HUES6 (cell line): ENCODE data around the gene STMN3.

ENCODE experiments used
- H3K27ac ChIP-seq: 2 replicates; pipeline ENCODE4 v1.7.0; 2013; ENCODE audit warnings: low read depth, mild to moderate bottlenecking, low read length, inconsistent platforms
- H3K27me3 ChIP-seq: 2 replicates; pipeline ENCODE4 v1.6.1; 2013; ENCODE audit warnings: low read length; ENCODE audit not compliant: control insufficient read depth, insufficient read depth
- H3K36me3 ChIP-seq: 2 replicates; pipeline ENCODE4 v1.6.1; 2013; ENCODE audit warnings: low read length; ENCODE audit not compliant: control insufficient read depth, insufficient read depth
- H3K4me1 ChIP-seq: 2 replicates; pipeline ENCODE4 v1.6.1; 2013; ENCODE audit warnings: low read length; ENCODE audit not compliant: control insufficient read depth, insufficient read depth
- H3K4me3 ChIP-seq: 2 replicates; pipeline ENCODE4 v1.5.1; 2013; ENCODE audit warnings: low read depth, low read length
- H3K9ac ChIP-seq: one replicate; pipeline ENCODE4 v1.6.1; 2013; ENCODE audit warnings: mild to moderate bottlenecking, low read length
- H3K9me3 ChIP-seq: 2 replicates; pipeline ENCODE4 v1.6.1; 2013; ENCODE audit warnings: low read depth, low read length; ENCODE audit not compliant: control insufficient read depth, insufficient read depth

The STMN3 gene

GRCh38 chr20:63668351-63668750 is 15.1 kb upstream of the STMN3 start:
- H3K9me3 ChIP-seq, result no peaks in the 10 kb centered on the region
- H3K27me3 ChIP-seq, result no peaks in the 10 kb centered on the region
- no peak overlapping the region for H3K4me3 ChIP-seq
- no peak overlapping the region for H3K9ac ChIP-seq
- peaks cover 58% of the 10 kb centered on the region for H3K36me3 ChIP-seq
- no peak overlapping the region for H3K27ac ChIP-seq
- no peaks in the 10 kb centered on the region for H3K4me1 ChIP-seq

- H3K9ac ChIP-seq, result no peak overlapping the region
- no peak overlapping the region for H3K4me3 ChIP-seq
- peaks cover 62% of the 10 kb centered on the region for H3K36me3 ChIP-seq
- H3K9me3 ChIP-seq, result no peaks in the 10 kb centered on the region
- H3K4me1 ChIP-seq, result no peaks in the 10 kb centered on the region
- H3K27me3 ChIP-seq, result no peaks in the 10 kb centered on the region
- no peak overlapping the region for H3K27ac ChIP-seq
These were observed 14.6 kb upstream of the STMN3 start for GRCh38 chr20:63667858-63668257.

- Histone ChIP-seq H3K27ac (no peak overlapping the region), H3K4me3 (no peak overlapping the region), H3K9ac (no peak overlapping the region), H3K9me3 (no peaks in the 10 kb centered on the region), H3K4me1 (no peaks in the 10 kb centered on the region), H3K36me3 (peaks cover 74% of the 10 kb centered on the region), H3K27me3 (no peaks in the 10 kb centered on the region)
These were observed 12.5 kb upstream of the STMN3 start for GRCh38 chr20:63665708-63666107.

- H3K36me3 ChIP-seq, result peaks cover 78% of the 10 kb centered on the region
These were observed 11.8 kb upstream of the STMN3 start for GRCh38 chr20:63664861-63665594.

GRCh38 chr20:63664143-63664851 is 11.1 kb upstream of the STMN3 start:
- Histone ChIP-seq H3K9me3 (no peaks in the 10 kb centered on the region), H3K36me3 (peaks cover 75% of the 10 kb centered on the region), H3K4me1 (peaks cover 1% of the 10 kb centered on the region), H3K27me3 (no peaks in the 10 kb centered on the region), H3K27ac (no peak overlapping the region), H3K9ac (no peak overlapping the region), H3K4me3 (no peak overlapping the region)

More at GRCh38 chr20:63664861-63665594, 11.8 kb upstream of the STMN3 start:
- H3K9me3 ChIP-seq, result no peaks in the 10 kb centered on the region
- H3K27ac ChIP-seq, result no peak overlapping the region
- H3K4me3 ChIP-seq, result no peak overlapping the region
- no peak overlapping the region for H3K9ac ChIP-seq
- no peaks in the 10 kb centered on the region for H3K27me3 ChIP-seq
- no peaks in the 10 kb centered on the region for H3K4me1 ChIP-seq

DNA sequence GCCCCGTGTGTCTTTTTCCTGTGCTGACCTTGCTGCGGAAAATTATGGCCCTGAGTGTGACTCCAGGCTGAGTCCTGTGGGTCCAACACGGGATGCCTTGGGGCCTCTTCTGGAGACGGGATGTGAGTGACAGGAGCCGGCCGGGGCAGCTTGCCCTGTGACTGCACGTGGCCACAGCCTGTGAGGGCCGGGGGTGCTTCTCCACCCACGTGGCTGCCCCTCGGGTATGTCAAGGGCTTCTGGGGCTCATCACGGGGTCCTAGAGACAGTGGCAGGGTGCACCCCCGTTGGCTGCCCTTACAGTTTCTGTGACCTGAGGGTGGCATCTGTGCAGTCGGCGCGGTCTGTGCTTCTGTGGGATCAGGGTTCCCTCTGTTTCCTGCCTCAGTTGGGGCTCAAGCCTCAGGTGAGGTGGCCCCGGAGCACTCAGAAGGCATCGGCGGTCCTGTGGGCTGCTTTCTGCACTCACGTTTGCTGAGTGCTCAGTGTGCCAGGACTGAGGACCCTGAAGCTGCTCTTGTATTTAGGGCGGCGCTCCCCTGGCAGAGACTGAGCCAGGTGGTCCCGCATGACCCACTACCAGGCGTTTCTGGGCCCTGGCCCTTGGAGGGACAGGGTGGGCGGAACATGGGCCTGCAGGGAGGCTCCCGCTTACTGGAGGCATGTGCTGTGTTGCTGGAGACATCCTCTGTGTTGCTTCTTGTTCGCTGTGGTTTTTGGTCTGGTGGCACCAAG is 10.3 kb upstream of the STMN3 start:
- peaks cover 67% of the 10 kb centered on the region for H3K36me3 ChIP-seq
- no peaks in the 10 kb centered on the region for H3K27me3 ChIP-seq
- H3K27ac ChIP-seq, result no peak overlapping the region
- no peaks in the 10 kb centered on the region for H3K9me3 ChIP-seq
- H3K4me1 ChIP-seq, result peaks cover 5% of the 10 kb centered on the region
- no peak overlapping the region for H3K9ac ChIP-seq
- H3K4me3 ChIP-seq, result no peak overlapping the region

DNA sequence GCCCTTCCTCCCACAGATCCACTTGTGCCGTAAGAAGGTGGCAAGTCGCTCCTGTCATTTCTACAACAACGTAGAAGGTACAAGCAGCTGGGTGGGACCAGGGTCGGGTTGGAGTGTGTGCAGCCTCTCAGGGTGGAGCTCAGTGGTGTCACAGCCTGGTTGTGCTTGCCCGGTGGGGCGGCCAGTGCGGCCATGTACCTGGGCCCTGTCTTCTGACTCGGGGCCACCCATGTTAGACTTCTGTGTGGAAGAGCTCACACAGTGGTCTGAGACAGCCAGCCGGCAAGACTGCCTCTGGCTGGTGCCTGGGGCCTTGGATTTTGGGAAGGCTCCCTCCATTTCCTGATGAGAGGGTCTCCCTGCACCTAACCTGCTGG is 9.6 kb upstream of the STMN3 start:
- Histone ChIP-seq H3K36me3 (peaks cover 60% of the 10 kb centered on the region), H3K4me3 (no peak overlapping the region), H3K27ac (no peak overlapping the region), H3K4me1 (peaks cover 5% of the 10 kb centered on the region), H3K9me3 (no peaks in the 10 kb centered on the region), H3K27me3 (no peaks in the 10 kb centered on the region), H3K9ac (no peak overlapping the region)

GRCh38 chr20:63661959-63662812 is 9.0 kb upstream of the STMN3 start:
- no peak overlapping the region for H3K4me3 ChIP-seq
- no peaks in the 10 kb centered on the region for H3K9me3 ChIP-seq
- H3K9ac ChIP-seq, result no peak overlapping the region
- peaks cover 54% of the 10 kb centered on the region for H3K36me3 ChIP-seq
- H3K27me3 ChIP-seq, result no peaks in the 10 kb centered on the region
- peaks cover 9% of the 10 kb centered on the region for H3K4me1 ChIP-seq
- H3K27ac ChIP-seq, result no peak overlapping the region

- Histone ChIP-seq H3K4me3 (no peak overlapping the region), H3K36me3 (peaks cover 46% of the 10 kb centered on the region), H3K9me3 (no peaks in the 10 kb centered on the region), H3K27me3 (no peaks in the 10 kb centered on the region), H3K4me1 (peaks cover 9% of the 10 kb centered on the region), H3K27ac (no peak overlapping the region), H3K9ac (no peak overlapping the region)
These were observed 7.9 kb upstream of the STMN3 start for GRCh38 chr20:63661108-63661507.

- Histone ChIP-seq H3K9me3 (no peaks in the 10 kb centered on the region), H3K36me3 (peaks cover 41% of the 10 kb centered on the region), H3K4me3 (no peak overlapping the region), H3K4me1 (peaks cover 9% of the 10 kb centered on the region), H3K9ac (no peak overlapping the region), H3K27ac (no peak overlapping the region), H3K27me3 (no peaks in the 10 kb centered on the region)
These were observed 7.4 kb upstream of the STMN3 start for GRCh38 chr20:63660622-63661021.
